HG02938 (cell line): ENCODE measurements around the gene PRR14L.
"Not testable (repeated sequence)": the region's sequence is repeated elsewhere in the genome, so short reads cannot be mapped to it uniquely, and the experiment has no call there.

Experiments
- ATAC-seq: cut with Tn5 transposase; IDR thresholded peaks from one replicate; pipeline ENCODE4 v1.9.1; 2021; ENCODE audit warnings: mild to moderate bottlenecking, moderate library complexity; ENCODE audit not compliant: unreplicated experiment

PRR14L gene

DNA sequence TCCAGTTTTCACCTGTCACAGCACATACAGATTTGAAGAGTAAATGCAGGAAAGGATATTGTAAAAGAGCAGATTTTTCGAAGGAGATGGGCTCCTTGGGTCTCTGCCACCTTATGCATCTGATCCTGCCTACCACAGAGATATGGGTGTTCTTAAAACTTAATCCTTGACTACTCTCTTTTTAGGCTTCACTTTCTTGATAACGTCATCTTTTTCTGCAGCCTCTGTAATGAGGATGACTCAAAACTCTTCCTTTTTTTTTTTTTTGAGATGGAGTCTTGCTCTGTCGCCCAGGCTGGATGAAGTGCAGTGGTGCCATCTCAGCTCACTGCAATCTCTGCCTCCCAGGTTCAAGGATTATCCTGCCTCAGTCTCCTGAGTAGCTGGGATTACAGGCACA lies 7.8 kb downstream of the PRR14L start:
- ATAC-seq = no peak

DNA sequence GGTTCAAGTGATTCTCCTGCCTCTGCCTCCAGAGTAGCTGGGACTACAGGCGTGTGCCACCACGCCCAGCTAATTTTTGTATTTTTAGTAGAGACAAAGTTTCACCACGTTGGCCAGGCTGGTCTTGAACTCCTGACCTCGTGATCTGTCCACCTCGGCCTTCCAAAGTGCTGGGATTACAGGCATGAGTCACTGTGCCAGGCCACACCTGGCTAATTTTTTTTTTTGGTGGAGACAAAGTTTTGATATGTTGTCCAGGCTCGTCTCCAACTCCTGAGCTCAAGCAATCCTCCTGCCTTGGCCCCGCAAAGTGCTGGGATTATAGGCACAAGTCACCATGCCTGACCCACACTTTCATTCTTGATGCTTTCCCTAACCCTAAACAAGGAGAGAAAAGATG lies 9.6 kb downstream of the PRR14L start:
- not testable (repeated sequence) for ATAC-seq

GRCh38 chr22:31739795-31740201 lies 10.1 kb downstream of the PRR14L start:
- no peak for ATAC-seq

DNA sequence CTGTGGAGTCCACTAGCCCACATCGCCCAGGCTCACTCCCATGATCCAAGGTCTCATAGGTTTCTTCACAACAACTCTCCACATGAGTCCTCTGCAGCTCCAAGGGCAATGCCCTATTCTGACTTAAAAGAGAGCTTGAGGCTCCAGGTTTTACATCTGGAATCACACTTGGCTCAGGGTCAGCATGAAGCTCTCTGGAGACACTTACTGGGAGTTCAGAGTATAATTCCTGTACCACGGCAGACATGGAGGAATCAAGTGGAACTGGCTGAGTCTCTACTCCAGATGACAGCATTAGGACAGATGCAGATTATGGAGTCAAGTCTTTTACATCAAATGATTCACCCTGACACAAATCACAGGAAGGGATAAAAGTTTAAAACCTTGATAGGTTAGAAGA lies 11.4 kb downstream of the PRR14L start:
- ATAC-seq = no peak

DNA sequence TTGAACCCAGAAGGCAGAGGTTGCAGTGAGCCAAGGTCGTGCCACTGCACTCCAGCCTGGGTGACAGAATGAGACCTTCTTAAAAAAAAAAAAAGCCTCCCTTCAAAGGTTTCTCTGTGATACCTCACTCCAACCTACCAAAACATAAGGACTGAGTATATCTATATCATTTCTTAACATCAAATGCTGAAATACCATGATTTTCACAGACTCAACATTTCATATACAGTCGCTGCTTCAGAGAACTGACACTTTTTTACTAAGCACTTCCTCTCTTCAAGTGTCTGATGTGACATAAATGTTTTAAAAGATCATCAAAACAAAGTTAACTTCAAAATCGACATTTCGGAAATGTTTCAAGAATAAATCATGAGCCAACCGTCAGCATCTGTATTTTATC lies 12.0 kb downstream of the PRR14L start:
- ATAC-seq = no peak

GRCh38 chr22:31736458-31736857 lies 13.5 kb downstream of the PRR14L start:
- no peak for ATAC-seq

GRCh38 chr22:31734512-31734911 lies 15.4 kb downstream of the PRR14L start:
- ATAC-seq = no peak

- ATAC-seq = no peak
Observed at GRCh38 chr22:31733580-31734079, 16.3 kb downstream of the PRR14L start.

GRCh38 chr22:31732089-31732829 lies 17.7 kb downstream of the PRR14L start:
- ATAC-seq = no peak

DNA sequence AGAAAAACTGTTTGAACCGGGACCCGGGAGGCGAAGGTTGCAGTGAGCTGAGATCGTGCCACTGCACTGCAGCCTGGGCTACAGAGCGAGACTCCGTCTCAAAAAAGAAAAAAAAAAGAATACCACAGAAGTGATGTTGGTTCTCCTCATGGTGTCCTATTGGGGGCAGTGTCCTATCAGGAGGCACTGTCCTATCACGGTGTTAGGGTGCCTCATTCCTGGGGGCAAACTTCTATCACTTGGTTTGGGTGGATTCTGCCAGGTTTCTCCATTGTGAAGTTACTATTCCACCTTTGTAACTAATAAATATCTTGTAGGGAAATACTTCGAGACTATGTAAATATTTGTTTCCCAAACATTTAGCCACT lies 19.6 kb downstream of the PRR14L start:
- no peak for ATAC-seq

DNA sequence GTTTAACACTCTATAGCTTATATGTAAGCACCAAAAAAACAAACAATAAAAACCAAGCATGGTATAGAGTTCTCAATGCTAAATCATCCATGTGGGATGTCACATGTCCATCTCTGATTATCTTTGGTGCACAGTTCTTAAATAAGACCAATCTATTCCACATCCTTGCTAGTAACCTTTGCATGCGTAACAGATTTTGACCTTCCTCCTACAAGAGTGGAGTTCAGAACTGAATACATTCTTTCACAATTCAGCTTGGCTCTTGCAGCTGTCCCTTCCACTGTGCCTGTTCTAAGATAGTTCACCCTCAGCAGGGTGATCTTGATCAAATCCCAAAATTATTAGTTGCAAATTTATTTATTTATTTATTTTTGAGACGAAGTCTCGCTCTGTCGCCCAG lies 21.1 kb downstream of the PRR14L start:
- ATAC-seq = no peak

GRCh38 chr22:31726692-31727091 lies 23.2 kb downstream of the PRR14L start:
- ATAC-seq = no peak

DNA sequence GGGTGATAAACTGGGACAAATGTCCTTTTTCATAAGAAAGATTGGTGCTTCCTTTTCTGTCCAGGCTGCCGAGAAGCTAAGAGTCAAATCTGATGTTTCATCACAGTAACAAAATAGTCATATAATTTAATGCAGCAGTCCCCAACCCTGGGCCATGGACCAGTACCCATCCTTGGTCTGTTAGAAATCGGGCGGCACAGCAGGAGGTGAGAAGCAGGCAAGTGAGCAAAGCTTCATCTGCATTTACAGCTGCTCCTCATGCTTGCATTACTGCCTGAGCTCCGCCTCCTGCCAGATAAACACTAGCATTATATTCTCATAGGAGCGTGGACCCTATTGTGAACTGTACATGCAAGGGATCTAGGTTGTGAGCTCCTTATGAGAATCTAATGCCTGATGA lies 26.2 kb downstream of the PRR14L start:
- ATAC-seq = no peak

- ATAC-seq = no peak
Observed at GRCh38 chr22:31719850-31720471, 30.0 kb downstream of the PRR14L start.

DNA sequence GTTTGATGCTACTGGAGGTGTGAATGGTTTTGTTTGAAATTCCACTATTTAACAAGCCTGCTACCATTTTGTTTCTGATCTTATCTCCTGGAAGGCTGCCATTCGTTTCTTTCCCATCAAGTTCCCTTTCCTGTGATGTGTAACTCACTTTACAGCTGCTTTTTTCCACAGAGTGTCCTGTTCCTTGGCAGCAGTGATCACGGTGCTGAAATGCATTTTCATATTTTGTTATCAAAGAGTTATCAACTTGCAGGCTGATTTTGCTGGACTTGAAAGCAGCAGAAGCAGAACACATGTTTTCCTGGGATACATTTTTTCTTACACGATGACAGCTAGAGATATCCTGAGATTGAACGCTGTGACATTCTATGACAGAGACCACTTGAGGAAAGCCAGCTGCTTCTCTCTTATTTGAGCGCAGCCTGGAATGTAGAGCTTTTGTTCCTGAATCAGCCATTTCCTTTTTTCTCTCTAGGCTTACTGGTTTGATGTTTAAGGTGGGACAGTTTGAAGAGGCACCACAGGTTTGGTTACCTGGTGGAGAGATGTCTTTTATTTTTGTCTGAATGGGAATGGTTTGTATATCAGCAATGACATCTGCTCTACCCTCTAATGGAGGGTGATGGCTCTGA lies 34.7 kb downstream of the PRR14L start:
- ATAC-seq = no peak

- ATAC-seq = not testable (repeated sequence)
Observed at GRCh38 chr22:31711226-31711625, 38.7 kb downstream of the PRR14L start.

GRCh38 chr22:31707519-31707918 lies 42.4 kb downstream of the PRR14L start:
- ATAC-seq = no peak

DNA sequence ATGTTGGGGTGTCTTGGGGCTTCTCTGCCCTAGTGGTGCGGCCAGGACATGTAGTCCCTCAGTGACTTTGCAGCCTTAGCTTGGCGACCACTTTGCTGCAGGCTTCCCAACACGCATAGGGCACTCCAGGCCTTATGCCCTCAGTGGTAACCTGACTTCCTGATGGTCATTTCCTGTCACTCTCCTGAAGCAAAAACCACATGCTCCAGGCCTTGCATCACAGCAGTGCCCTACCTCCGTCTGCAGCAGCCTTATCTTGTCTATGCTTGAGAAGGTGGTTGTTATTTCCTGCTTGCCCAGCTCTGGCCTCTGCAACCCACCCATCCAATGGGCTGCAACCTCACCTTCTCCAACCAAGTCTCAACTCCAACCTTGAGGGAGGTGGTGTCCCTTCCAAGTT lies 54.5 kb downstream of the PRR14L start:
- ATAC-seq = no peak

- not testable (repeated sequence) for ATAC-seq
Observed at GRCh38 chr22:31694046-31694445, 55.9 kb downstream of the PRR14L start.

DNA sequence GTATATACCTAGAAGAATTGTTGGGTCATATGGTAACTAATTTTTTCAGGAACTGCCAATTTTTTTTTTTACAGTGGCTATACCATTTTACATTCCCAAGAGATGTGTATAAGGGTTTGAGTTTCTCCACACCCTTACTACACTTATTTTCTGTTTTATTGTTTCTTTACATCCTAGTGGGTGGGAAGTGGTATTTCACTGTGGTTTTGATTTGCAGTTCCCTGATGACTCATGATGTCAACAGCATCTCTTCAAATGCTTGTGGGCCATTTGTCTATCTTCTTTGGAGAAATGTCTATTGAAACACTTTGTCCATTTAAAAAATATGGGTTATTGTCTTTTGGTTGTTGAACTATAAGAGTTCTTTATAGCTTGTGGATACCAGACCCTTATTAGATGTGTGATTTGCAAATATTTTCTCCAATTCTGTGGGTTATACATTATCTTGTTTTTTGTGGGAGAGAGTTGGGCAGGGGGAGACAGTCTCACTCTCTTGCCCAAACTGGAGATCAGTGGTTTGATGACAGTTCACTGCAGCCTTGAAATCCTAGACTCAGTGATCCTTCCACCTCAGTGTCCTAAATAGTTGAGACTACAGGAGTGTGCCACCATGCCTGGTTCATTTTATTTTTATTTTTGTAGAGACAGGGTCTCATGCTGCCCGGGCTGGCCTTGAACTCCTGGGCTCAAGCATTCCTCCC lies 57.6 kb downstream of the PRR14L start:
- ATAC-seq = no peak

DNA sequence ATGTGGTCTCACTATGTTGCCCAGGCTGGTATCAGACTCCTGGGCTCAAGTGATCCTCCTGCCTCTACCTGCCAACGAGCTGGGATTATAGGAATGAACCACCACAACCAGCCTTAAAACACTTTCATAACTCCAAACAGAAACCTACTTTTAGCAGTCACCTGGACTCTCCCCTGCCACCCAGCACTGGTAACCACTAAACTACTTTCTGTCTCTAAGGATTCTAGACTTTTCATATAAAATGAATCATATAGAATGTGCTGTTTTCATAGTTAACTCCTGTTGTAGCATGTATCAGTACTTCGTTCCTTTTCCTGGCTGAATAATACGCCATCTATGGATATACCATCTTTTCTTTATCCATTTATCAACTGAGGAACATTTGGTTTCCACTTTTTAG lies 58.5 kb downstream of the PRR14L start:
- no peak for ATAC-seq
